HFF-Myc (cell line): ENCODE results near the gene PRKAG2.

ENCODE experiments used
- DNase-seq: peaks from one replicate; pipeline ENCODE4 v3.0.0-alpha.2; 2011; ENCODE audit warnings: low read depth; ENCODE audit errors: extremely low read depth
- H3K4me3 ChIP-seq: replicated peaks from 2 replicates; pipeline ENCODE4 v1.5.1; 2011; ENCODE audit warnings: low read depth, mild to moderate bottlenecking, control low read depth, low read length
- TF ChIP-seq, protein P1 (sequence below): IDR thresholded peaks from 2 replicates; pipeline ENCODE4 v1.5.1; 2012; ENCODE audit warnings: mild to moderate bottlenecking, low read depth, low read length, control low read depth; ENCODE audit errors: missing control alignments

PRKAG2 gene

GRCh38 chr7:151876899-151877777 lies at the start of gene PRKAG2:
Gene PRKAG2 (minus strand): TSS chr7:151877115. CDS start chr7:151876620, 495 bp downstream.
- H3K4me3 ChIP-seq = peak within 1 kb of the TSS; percentile 46
- TF ChIP-seq, protein P1, sequence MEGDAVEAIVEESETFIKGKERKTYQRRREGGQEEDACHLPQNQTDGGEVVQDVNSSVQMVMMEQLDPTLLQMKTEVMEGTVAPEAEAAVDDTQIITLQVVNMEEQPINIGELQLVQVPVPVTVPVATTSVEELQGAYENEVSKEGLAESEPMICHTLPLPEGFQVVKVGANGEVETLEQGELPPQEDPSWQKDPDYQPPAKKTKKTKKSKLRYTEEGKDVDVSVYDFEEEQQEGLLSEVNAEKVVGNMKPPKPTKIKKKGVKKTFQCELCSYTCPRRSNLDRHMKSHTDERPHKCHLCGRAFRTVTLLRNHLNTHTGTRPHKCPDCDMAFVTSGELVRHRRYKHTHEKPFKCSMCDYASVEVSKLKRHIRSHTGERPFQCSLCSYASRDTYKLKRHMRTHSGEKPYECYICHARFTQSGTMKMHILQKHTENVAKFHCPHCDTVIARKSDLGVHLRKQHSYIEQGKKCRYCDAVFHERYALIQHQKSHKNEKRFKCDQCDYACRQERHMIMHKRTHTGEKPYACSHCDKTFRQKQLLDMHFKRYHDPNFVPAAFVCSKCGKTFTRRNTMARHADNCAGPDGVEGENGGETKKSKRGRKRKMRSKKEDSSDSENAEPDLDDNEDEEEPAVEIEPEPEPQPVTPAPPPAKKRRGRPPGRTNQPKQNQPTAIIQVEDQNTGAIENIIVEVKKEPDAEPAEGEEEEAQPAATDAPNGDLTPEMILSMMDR = no peak
- no peak for DNase-seq

DNA sequence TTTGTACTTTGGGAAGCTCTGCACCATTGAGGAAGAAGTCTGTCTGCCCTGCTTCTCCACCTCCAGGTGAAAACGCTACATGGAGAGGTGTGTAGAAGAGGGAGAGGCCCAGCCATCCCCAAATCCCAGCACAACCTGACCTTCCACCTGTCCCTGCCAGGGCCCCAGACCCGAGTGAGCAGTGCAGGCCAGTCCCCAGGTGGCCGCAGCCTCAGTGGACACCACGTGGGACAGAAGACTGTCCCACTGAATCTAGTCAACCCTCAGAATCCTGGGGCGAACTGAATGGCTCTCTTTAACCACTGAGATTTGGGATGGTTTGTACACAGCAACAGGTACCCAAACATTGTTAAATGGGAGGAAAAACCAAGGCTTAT lies 49.4 kb upstream of the PRKAG2 start:
- no peak for DNase-seq

GRCh38 chr7:151925446-151926335 lies 48.8 kb upstream of the PRKAG2 start:
- TF ChIP-seq, protein P1 = no peak
- no peak overlapping the region for H3K4me3 ChIP-seq
- no peak for DNase-seq

More for the DNA sequence above, 49.4 kb upstream of the PRKAG2 start:
- H3K4me3 ChIP-seq = no peak overlapping the region
- TF ChIP-seq, protein P1 = no peak

GRCh38 chr7:151924508-151924907 lies 47.6 kb upstream of the PRKAG2 start:
- TF ChIP-seq, protein P1 = no peak
- H3K4me3 ChIP-seq = no peak overlapping the region
- no peak for DNase-seq

- no peak for DNase-seq
- TF ChIP-seq, protein P1 = no peak
- H3K4me3 ChIP-seq = no peak overlapping the region
Observed at GRCh38 chr7:151924001-151924400, 47.1 kb upstream of the PRKAG2 start.

GRCh38 chr7:151923097-151923876 lies 46.4 kb upstream of the PRKAG2 start:
- TF ChIP-seq, protein P1 = no peak
- H3K4me3 ChIP-seq = no peak overlapping the region
- DNase-seq = no peak
